SU-DHL-6 (cell line): ENCODE results near the gene ZNF24.
A peak's percentile ranks its signal among the peaks of the same experiment; 100 is the strongest.

ENCODE experiments used
- H2AFZ ChIP-seq: fragments of 200-600 bp; sonication (generic); 2 replicates; pipeline ENCODE4 v1.6.1; 2014; ENCODE audit warnings: low read depth, mild to moderate bottlenecking, moderate library complexity, mixed read lengths, antibody characterized with exemption, low read length; ENCODE audit not compliant: severe bottlenecking
- H3F3A ChIP-seq: fragments of 200-600 bp; shearing (Covaris generic); 2 replicates; pipeline ENCODE4 v1.6.0; 2016; ENCODE audit warnings: antibody characterized with exemption, mild to moderate bottlenecking; ENCODE audit not compliant: insufficient read depth
- H3K27ac ChIP-seq: fragments of 200-600 bp; sonication (generic); 2 replicates; pipeline ENCODE4 v1.5.1; 2016; ENCODE audit warnings: low read depth, mild to moderate bottlenecking, low read length, moderate library complexity, mixed read lengths
- H3K27me3 ChIP-seq: fragments of 200-600 bp; sonication (generic), shearing (Covaris generic); 2 replicates; pipeline ENCODE4 v1.6.0; 2014; ENCODE audit warnings: mild to moderate bottlenecking, low read length
- H3K36me3 ChIP-seq: fragments of 200-600 bp; sonication (generic); 2 replicates; pipeline ENCODE4 v1.6.1; 2014; ENCODE audit warnings: mild to moderate bottlenecking, low read length, mixed read lengths
- H3K4me2 ChIP-seq: fragments of 300-600, 200-600 bp; shearing (Covaris generic), sonication (generic); 2 replicates; pipeline ENCODE4 v1.6.0; 2014; ENCODE audit warnings: low read length, low read depth, mild to moderate bottlenecking; ENCODE audit not compliant: poor library complexity, severe bottlenecking
- H3K4me3 ChIP-seq: fragments of 200-600 bp; sonication (generic); 2 replicates; pipeline ENCODE4 v1.5.1; 2014; ENCODE audit warnings: antibody characterized with exemption, low read length, mild to moderate bottlenecking, mixed read lengths; ENCODE audit not compliant: insufficient read depth, poor library complexity, severe bottlenecking
- H3K79me2 ChIP-seq: fragments of 200-600 bp; sonication (generic); 2 replicates; pipeline ENCODE4 v1.6.1; 2014; ENCODE audit warnings: mild to moderate bottlenecking, low read length, moderate library complexity; ENCODE audit not compliant: insufficient read depth
- H3K9ac ChIP-seq: fragments of 200-600 bp; sonication (generic); 2 replicates; pipeline ENCODE4 v1.7.0; 2014; ENCODE audit warnings: mild to moderate bottlenecking, low read length
- H3K9me2 ChIP-seq: fragments of 200-600 bp; sonication (generic); replicated peaks from 2 replicates; pipeline ENCODE4 v1.6.1; 2014; ENCODE audit warnings: low read length; ENCODE audit not compliant: insufficient read depth
- H3K9me3 ChIP-seq: fragments of 200-600 bp; sonication (generic); 2 replicates; pipeline ENCODE4 v1.6.1; 2014; ENCODE audit warnings: low read length, mixed read lengths; ENCODE audit not compliant: insufficient read depth
- H4K20me1 ChIP-seq: fragments of 200-600 bp; sonication (generic); 2 replicates; pipeline ENCODE4 v1.6.1; 2014; ENCODE audit warnings: low read depth, mild to moderate bottlenecking, antibody characterized with exemption, low read length, moderate library complexity, mixed read lengths
- EZH2phosphoT487 ChIP-seq: fragments of 200-600 bp; sonication (generic), shearing (Covaris generic); conservative IDR thresholded peaks from 2 replicates; pipeline ENCODE4 v1.6.1; 2018; ENCODE audit warnings: mild to moderate bottlenecking, antibody characterized with exemption, low read length, moderate library complexity, mixed read lengths
- TF ChIP-seq, protein P1 (sequence below): fragments of 200-600 bp; sonication (generic); IDR thresholded peaks from one replicate; pipeline ENCODE4 v1.5.1; 2017; ENCODE audit warnings: antibody characterized with exemption, mild to moderate bottlenecking, low read length, moderate library complexity; ENCODE audit not compliant: insufficient read depth, poor library complexity, severe bottlenecking

The ZNF24 gene

GRCh38 chr18:35291166-35291565, 53.1 kb downstream of the ZNF24 start:
- Histone ChIP-seq H3K27ac (no peak overlapping the region), H3K9ac (peak overlapping the region; percentile 84)
- TF ChIP-seq EZH2phosphoT487 = no peak
- TF ChIP-seq, protein P1, sequence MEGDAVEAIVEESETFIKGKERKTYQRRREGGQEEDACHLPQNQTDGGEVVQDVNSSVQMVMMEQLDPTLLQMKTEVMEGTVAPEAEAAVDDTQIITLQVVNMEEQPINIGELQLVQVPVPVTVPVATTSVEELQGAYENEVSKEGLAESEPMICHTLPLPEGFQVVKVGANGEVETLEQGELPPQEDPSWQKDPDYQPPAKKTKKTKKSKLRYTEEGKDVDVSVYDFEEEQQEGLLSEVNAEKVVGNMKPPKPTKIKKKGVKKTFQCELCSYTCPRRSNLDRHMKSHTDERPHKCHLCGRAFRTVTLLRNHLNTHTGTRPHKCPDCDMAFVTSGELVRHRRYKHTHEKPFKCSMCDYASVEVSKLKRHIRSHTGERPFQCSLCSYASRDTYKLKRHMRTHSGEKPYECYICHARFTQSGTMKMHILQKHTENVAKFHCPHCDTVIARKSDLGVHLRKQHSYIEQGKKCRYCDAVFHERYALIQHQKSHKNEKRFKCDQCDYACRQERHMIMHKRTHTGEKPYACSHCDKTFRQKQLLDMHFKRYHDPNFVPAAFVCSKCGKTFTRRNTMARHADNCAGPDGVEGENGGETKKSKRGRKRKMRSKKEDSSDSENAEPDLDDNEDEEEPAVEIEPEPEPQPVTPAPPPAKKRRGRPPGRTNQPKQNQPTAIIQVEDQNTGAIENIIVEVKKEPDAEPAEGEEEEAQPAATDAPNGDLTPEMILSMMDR = no peak

DNA sequence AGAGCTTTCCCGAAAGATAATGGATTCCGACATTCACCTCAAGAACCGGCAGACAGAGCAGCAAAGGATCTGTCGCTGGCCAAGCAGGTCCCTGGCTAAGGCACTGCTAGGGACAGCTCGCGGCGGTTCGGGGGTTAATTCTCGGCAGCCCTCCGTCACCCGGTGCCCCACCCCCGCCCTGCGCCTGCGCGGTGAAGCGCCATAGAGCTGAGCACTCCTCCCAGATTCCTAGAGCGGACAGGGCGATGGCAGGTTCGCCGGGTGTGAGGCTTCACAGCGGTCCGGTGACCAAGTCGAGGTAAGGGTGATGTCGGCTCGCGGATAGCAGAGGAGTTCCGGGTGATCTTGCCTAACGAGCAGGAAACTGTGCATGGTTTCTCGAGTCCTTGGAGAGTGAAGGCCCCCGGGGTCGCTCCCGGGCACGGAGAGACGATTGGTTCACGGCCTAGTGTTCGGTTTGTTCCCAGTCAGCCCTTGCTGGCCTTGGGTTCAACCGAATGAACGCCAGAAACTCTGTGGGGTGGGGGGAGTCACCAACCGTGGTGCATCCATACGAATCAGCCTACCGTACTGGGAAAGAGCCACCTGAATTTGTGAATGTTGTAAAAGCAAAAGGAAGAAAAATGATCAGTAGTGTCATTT, 54.0 kb downstream of the ZNF24 start, which contains the start of gene ZSCAN30:
ZSCAN30 (minus strand) TSS at position 136 of the 642 bp plus-strand sequence. CDS start 25,877 bp downstream, outside the sequence.
- Histone ChIP-seq H4K20me1 (no peaks in the 10 kb centered on the region), H3K36me3 (peaks cover 18% of the 10 kb centered on the region; the same call in 1 of the 2 replicates), H3K9me2 (no peaks in the 10 kb centered on the region), H3K27me3 (no peaks in the 10 kb centered on the region), H3K9ac (peak within 1 kb of the TSS; percentile 84), H3K79me2 (peaks cover 79% of the 10 kb centered on the region), H3K9me3 (0 out of 2 replicates have a peak, but pooled peaks cover 3% of the 10 kb centered on the region), H2AFZ (peak within 1 kb of the TSS; percentile 93), H3K4me3 (peak within 1 kb of the TSS; percentile 77), H3K27ac (peak within 1 kb of the TSS; percentile 44), H3F3A (no peaks in the 10 kb centered on the region), H3K4me2 (peak within 1 kb of the TSS; percentile 77)
- no peak for TF ChIP-seq EZH2phosphoT487
- TF ChIP-seq, protein P1 = no peak

More at GRCh38 chr18:35291166-35291565, 53.1 kb downstream of the ZNF24 start:
- peaks cover 14% of the 10 kb centered on the region; the same call in 1 of the 2 replicates for H3K36me3 ChIP-seq
- H2AFZ ChIP-seq = no peak overlapping the region
- peak overlapping the region; percentile 77 for H3K4me2 ChIP-seq
- H3K27me3 ChIP-seq = no peaks in the 10 kb centered on the region
- peak overlapping the region; percentile 77 for H3K4me3 ChIP-seq
- H3K79me2 ChIP-seq = peaks cover 82% of the 10 kb centered on the region
- no peaks in the 10 kb centered on the region for H3F3A ChIP-seq
- 0 out of 2 replicates have a peak, but pooled peaks cover 3% of the 10 kb centered on the region for H3K9me3 ChIP-seq
- no peaks in the 10 kb centered on the region for H3K9me2 ChIP-seq
- H4K20me1 ChIP-seq = no peaks in the 10 kb centered on the region

GRCh38 chr18:35289727-35290093, 54.5 kb downstream of the ZNF24 start:
- no peaks in the 10 kb centered on the region for H3K27me3 ChIP-seq
- H3K79me2 ChIP-seq = peaks cover 79% of the 10 kb centered on the region
- TF ChIP-seq, protein P1 = no peak
- no peak for TF ChIP-seq EZH2phosphoT487
- H3K27ac ChIP-seq = peak overlapping the region; percentile 44
- peak overlapping the region; percentile 84 for H3K9ac ChIP-seq
- H3K9me3 ChIP-seq = peaks cover 6% of the 10 kb centered on the region; the same call in 1 of the 2 replicates
- no peaks in the 10 kb centered on the region for H4K20me1 ChIP-seq
- peaks cover 19% of the 10 kb centered on the region; the same call in 1 of the 2 replicates for H3K36me3 ChIP-seq
- peak overlapping the region; percentile 93 for H2AFZ ChIP-seq
- H3K4me2 ChIP-seq = peak overlapping the region; percentile 77
- no peaks in the 10 kb centered on the region for H3K9me2 ChIP-seq
- H3F3A ChIP-seq = no peaks in the 10 kb centered on the region
- H3K4me3 ChIP-seq = peak overlapping the region; percentile 77
